Caco-2 (cell line): ENCODE results near the gene SIM1. TPM values are rescaled to one million over a fixed set of nuclear protein-coding genes. Genes with fewer than 3 reads are reported as not detected.
A peak's percentile ranks its signal among the peaks of the same experiment; 100 is the strongest.

Source experiments
- BruUV-seq: library from RNA; stranded (reverse); fragments of 400-500 nt; replicated peaks from 2 replicates; lab custom pipeline; 2021; lab: Mats Ljungman, UMichigan
- CTCF ChIA-PET: fragments of 300-600 bp; sonication (Branson Sonifier 250); formaldehyde crosslinking; loops from one replicate; lab custom pipeline; 2022; ENCODE audit warnings: antibody characterized with exemption; lab: Charles Lee
- POLR2A ChIA-PET: fragments of 300-600 bp; sonication (Branson Sonifier 250); formaldehyde crosslinking; loops from one replicate; lab custom pipeline; 2022; ENCODE audit warnings: antibody characterized with exemption; lab: Charles Lee
- DNase-seq, 2 experiments: peaks; one replicate each; pipeline versions ENCODE4 v3.0.0 to v3.0.0-alpha.2; 2020 to 2022
- H3K27me3 ChIP-seq: replicated peaks from 2 replicates; pipeline ENCODE4 v1.6.0; 2011; ENCODE audit warnings: low read length; ENCODE audit not compliant: control insufficient read depth, insufficient read depth
- H3K36me3 ChIP-seq: 2 replicates; pipeline ENCODE4 v1.5.1; 2011; ENCODE audit warnings: low read length; ENCODE audit not compliant: control insufficient read depth, insufficient read depth
- H3K4me1 ChIP-seq: fragments of 250-450 bp; sonication (Bioruptor Pico); 2 replicates; pipeline ENCODE4 v1.5.1; 2020; ENCODE audit warnings: mild to moderate bottlenecking
- H3K4me3 ChIP-seq: 2 replicates; pipeline ENCODE4 v1.5.1; 2011; ENCODE audit warnings: low read depth, mild to moderate bottlenecking, control low read depth, low read length
- H3K9me3 ChIP-seq: fragments of 250-450 bp; sonication (Bioruptor Pico); 2 replicates; pipeline ENCODE4 v1.5.1; 2020; ENCODE audit warnings: mild to moderate bottlenecking, moderate library complexity
- H3K27ac Mint-ChIP-seq: one replicate; pipeline ENCODE4 v1.8.0; 2022; ENCODE audit warnings: mixed read lengths; ENCODE audit not compliant: unreplicated experiment
- H3K27me3 Mint-ChIP-seq: one replicate; pipeline ENCODE4 v1.8.0; 2022; ENCODE audit warnings: mixed read lengths; ENCODE audit not compliant: insufficient read depth, unreplicated experiment
- H3K36me3 Mint-ChIP-seq: one replicate; pipeline ENCODE4 v1.8.0; 2022; ENCODE audit warnings: mild to moderate bottlenecking, mixed read lengths; ENCODE audit not compliant: insufficient read depth, unreplicated experiment
- H3K4me1 Mint-ChIP-seq: one replicate; pipeline ENCODE4 v1.8.0; 2022; ENCODE audit warnings: low read depth, mixed read lengths; ENCODE audit not compliant: unreplicated experiment
- H3K4me3 Mint-ChIP-seq: one replicate; pipeline ENCODE4 v1.8.0; 2022; ENCODE audit warnings: mild to moderate bottlenecking, moderate library complexity, mixed read lengths; ENCODE audit not compliant: unreplicated experiment
- H3K9me3 Mint-ChIP-seq: one replicate; pipeline ENCODE4 v1.8.0; 2022; ENCODE audit warnings: mixed read lengths; ENCODE audit not compliant: unreplicated experiment
- intact Hi-C: fragments of 100-400 bp; cut with micrococcal nuclease; formaldehyde crosslinking; loops from one replicate; pipeline ENCODE4 v1.10.0; 2022; ENCODE audit not compliant: unreplicated experiment
- total RNA-seq: library from RNA; stranded (reverse); gene quantifications from 2 replicates; pipeline ENCODE4 v1.2.3, GENCODE V29; 2022
- TF ChIP-seq, protein P1 (sequence below), 2 experiments: fragments of 200-600 bp in 1 of 2; IDR thresholded peaks; 1 replicate in 1 of 2; 2 replicates in 1 of 2; pipeline versions ENCODE4 v1.5.1 to v1.8.0; 2011 to 2022; ENCODE audit warnings: antibody characterized with exemption in 1 of 2, control low read depth in 1 of 2, inconsistent platforms in 1 of 2, low read depth in 1 of 2, low read length in 1 of 2, mild to moderate bottlenecking in 1 of 2, moderate library complexity in 1 of 2; ENCODE audit not compliant: insufficient read depth in 1 of 2, severe bottlenecking in 1 of 2, unreplicated experiment in 1 of 2

The SIM1 gene
- total RNA-seq, 1 experiment from 2014 or later: not detected

DNA sequence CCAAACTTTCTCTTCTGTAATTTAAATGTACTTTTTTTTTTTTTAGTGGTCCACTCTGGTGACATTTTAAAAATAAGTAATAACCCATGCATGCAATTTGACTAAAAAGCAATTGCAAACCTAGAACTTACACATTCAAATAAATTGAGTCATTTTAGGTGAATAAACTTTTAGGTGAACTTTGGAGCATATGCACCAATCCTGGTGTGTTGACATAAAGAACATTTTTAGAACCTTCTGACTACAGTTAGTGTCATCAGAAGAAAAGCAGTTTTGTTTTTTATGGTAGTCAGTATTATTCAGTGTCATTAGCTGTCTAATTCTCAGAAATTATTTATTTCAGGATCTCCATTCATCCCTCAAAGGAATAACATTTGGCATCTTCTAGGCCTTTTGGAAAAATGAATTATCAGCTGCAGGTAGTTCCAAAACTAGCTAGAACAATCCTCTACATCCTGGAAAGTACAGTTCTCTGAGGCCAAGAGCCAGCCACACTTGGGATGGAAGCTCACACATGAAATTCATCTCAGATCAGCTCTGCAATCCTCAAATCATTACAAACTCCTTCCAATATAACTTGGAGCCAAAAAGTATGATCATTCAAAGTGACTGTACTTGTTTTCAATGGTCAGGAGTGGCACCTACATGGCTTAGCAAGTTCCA lies 38.5 kb upstream of the SIM1 start:
- Mint-ChIP-seq H3K36me3 (no peaks in the 10 kb centered on the region), H3K9me3 (no peaks in the 10 kb centered on the region), H3K4me1 (no peaks in the 10 kb centered on the region), H3K27ac (no peak overlapping the region), H3K4me3 (no peak overlapping the region), H3K27me3 (no peaks in the 10 kb centered on the region)
- Histone ChIP-seq H3K9me3 (no peaks in the 10 kb centered on the region), H3K4me3 (no peak overlapping the region), H3K36me3 (no peaks in the 10 kb centered on the region), H3K27me3 (no peaks in the 10 kb centered on the region), H3K4me1 (no peaks in the 10 kb centered on the region)
- DNase-seq: no peak
- TF ChIP-seq, protein P1, sequence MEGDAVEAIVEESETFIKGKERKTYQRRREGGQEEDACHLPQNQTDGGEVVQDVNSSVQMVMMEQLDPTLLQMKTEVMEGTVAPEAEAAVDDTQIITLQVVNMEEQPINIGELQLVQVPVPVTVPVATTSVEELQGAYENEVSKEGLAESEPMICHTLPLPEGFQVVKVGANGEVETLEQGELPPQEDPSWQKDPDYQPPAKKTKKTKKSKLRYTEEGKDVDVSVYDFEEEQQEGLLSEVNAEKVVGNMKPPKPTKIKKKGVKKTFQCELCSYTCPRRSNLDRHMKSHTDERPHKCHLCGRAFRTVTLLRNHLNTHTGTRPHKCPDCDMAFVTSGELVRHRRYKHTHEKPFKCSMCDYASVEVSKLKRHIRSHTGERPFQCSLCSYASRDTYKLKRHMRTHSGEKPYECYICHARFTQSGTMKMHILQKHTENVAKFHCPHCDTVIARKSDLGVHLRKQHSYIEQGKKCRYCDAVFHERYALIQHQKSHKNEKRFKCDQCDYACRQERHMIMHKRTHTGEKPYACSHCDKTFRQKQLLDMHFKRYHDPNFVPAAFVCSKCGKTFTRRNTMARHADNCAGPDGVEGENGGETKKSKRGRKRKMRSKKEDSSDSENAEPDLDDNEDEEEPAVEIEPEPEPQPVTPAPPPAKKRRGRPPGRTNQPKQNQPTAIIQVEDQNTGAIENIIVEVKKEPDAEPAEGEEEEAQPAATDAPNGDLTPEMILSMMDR (IDR thresholded peaks at IDR 0.05; ENCODE audit: insufficient read depth in 1 of 2, low read depth in 1 of 2, low read length in 1 of 2, severe bottlenecking in 1 of 2, unreplicated experiment in 1 of 2): no peak
- POLR2A ChIA-PET: no interaction called here
- intact Hi-C loops: no loop called here
- BruUV-seq: no TSS peak
- CTCF ChIA-PET: no interaction called here

DNA sequence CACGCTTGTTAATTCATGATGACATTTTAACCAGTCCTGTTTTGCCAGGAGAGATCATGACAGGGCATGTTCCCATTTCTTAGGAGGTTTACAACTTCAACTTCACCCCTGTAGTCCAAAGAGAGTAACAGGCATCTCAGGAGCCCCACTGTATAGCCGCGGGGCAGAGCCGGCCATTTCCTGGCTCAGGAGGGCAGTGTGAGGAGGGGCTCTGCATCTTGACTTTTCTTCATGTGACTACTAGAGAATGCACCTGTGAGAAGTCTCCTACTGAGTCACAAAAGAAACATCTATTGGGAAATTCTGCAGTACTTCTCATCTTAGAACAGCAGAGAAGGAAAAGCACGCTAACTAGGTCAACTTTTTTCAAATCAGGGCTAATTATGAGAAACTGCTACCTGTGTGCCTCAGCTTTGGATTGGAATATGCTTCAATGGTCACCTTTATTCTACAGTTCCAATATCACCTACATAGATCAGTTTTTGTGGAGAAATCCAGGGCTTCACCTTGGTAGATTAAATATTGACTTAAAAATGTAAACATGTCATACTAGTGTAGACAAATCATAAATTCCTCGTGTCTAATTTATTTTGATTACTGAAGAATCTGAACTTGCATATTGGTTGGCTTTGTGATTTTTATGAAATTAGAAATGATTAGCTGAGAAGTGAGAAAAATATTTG lies 28.6 kb upstream of the SIM1 start:
- Histone ChIP-seq H3K36me3 (no peaks in the 10 kb centered on the region), H3K9me3 (no peaks in the 10 kb centered on the region), H3K4me1 (0 out of 2 replicates have a peak, but pooled peaks cover 3% of the 10 kb centered on the region), H3K4me3 (no peak overlapping the region), H3K27me3 (no peaks in the 10 kb centered on the region)
- CTCF ChIA-PET: no interaction called here
- POLR2A ChIA-PET: no interaction called here
- no peaks in the 10 kb centered on the region for H3K36me3 Mint-ChIP-seq
- no peak overlapping the region for H3K27ac Mint-ChIP-seq
- peak in 1 of 2 experiments; percentile 25 for DNase-seq
- no peaks in the 10 kb centered on the region for H3K9me3 Mint-ChIP-seq
- TF ChIP-seq, protein P1 (IDR thresholded peaks at IDR 0.05; ENCODE audit: insufficient read depth in 1 of 2, low read depth in 1 of 2, low read length in 1 of 2, severe bottlenecking in 1 of 2, unreplicated experiment in 1 of 2): no peak
- intact Hi-C loops: no loop called here
- no peak overlapping the region for H3K4me3 Mint-ChIP-seq
- H3K27me3 Mint-ChIP-seq: no peaks in the 10 kb centered on the region
- no TSS peak for BruUV-seq
- peaks cover 13% of the 10 kb centered on the region for H3K4me1 Mint-ChIP-seq

DNA sequence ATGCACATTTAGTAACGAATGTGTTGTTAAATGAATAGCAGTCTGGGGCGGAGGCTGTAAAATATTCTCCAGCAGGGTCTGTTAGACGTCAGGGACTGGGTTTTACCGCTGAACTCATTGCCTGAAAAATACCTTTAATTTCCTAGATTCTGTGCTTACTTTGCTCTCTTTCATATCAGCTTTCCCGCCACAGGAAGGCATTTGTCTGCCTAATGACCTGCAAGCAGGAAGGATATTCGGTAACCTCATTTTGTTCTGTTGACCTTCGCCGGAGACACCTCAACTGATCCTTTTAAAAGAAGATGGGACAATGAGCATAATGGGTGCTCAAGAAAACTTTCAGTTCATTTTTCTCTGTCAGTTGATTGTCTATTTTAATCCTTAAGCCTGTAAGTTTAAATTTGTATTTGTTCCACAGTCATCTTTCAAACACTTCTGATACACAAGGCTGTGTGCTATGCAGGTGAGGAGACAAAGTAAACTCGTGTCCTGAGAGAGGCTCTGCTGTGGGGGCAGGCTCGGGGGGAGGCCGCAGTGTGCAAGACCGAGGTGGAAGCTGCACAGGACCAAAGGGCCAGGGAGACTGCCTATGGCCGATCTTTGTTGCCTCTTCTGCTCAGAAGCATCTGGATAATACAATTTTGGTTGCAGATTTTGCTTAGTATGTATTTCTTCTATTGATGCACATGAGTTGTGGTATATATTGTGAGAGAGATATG lies 27.4 kb upstream of the SIM1 start:
- TF ChIP-seq, protein P1 (IDR thresholded peaks at IDR 0.05; ENCODE audit: insufficient read depth in 1 of 2, low read depth in 1 of 2, low read length in 1 of 2, severe bottlenecking in 1 of 2, unreplicated experiment in 1 of 2): no peak
- Mint-ChIP-seq H3K4me1 (peaks cover 13% of the 10 kb centered on the region), H3K4me3 (no peak overlapping the region), H3K9me3 (no peaks in the 10 kb centered on the region), H3K27me3 (no peaks in the 10 kb centered on the region), H3K36me3 (no peaks in the 10 kb centered on the region), H3K27ac (no peak overlapping the region)
- Histone ChIP-seq H3K36me3 (no peaks in the 10 kb centered on the region), H3K9me3 (no peaks in the 10 kb centered on the region), H3K27me3 (no peaks in the 10 kb centered on the region), H3K4me1 (0 out of 2 replicates have a peak, but pooled peaks cover 3% of the 10 kb centered on the region), H3K4me3 (no peak overlapping the region)
- ChIA-PET CTCF (no interaction called here), POLR2A (no interaction called here)
- intact Hi-C loops: no loop called here
- no peak for DNase-seq
- BruUV-seq: no TSS peak
